ENCODE measurements around the gene MIA2.
A peak's percentile ranks its signal among the peaks of the same experiment; 100 is the strongest.

MIA2 gene

DNA sequence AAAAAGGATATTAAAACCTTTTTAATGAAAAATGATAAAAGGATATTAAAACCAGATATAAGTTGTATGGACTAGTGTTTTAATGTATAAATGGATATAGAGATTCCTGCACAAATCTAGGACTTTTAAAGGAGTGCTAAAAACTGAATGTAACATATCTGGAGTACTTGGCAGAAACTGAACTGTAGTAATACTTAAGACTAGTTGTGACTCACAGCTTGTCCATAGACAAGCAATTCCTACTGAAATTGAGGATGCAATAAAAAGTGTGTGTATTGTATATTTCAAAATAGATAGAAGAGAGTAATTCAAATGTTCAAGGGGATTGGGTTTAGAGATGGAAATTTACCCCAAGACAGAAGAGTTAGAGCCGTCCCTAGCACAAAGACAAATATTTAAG lies 138.9 kb downstream of the MIA2 start:
- Histone ChIP-seq H3K9me3 (ENCODE audit: control insufficient read depth, low read length) (no peaks in the 10 kb centered on the region), H3K4me3 (ENCODE audit: low read length) (no peak overlapping the region)
- peak; percentile 53 for DNase-seq (ENCODE audit: low read depth)

DNA sequence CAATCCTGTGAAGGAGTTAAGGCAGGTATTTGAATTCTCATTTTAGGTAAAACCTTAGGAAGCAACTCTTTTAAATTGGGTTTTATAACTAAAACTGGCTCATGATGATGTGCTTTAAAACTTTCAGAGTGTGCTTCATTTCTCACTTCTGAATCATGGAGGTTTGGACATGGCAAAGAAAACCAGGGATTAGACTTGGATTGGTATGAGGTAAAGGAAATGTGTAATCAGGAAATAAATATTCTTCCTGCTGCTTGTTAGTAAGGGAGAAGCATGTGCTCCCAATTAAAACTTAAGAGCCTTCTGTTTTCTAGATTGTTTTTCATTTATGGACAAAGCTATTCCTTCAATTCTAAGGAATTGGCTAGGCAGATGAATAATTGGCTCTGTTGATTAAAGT lies 141.1 kb downstream of the MIA2 start:
- peak; percentile 56 for DNase-seq (ENCODE audit: low read depth)
- Histone ChIP-seq H3K36me3 (ENCODE audit: control insufficient read depth, insufficient read depth, low read length, severe bottlenecking) (peaks cover 11% of the 10 kb centered on the region), H3K4me3 (ENCODE audit: low read length) (no peak overlapping the region), H3K9me3 (ENCODE audit: control insufficient read depth, low read length) (no peaks in the 10 kb centered on the region), H3K9ac (ENCODE audit: low read length) (peak overlapping the region; percentile 5), H3K27me3 (replicated peaks; ENCODE audit: control insufficient read depth, insufficient read depth, low read length) (no peaks in the 10 kb centered on the region), H3K4me1 (ENCODE audit: control insufficient read depth, insufficient read depth, low read length) (peaks cover 56% of the 10 kb centered on the region)

More for the DNA sequence above, 138.9 kb downstream of the MIA2 start:
- Histone ChIP-seq H3K9ac (ENCODE audit: low read length) (no peak overlapping the region), H3K36me3 (ENCODE audit: control insufficient read depth, insufficient read depth, low read length, severe bottlenecking) (peaks cover 11% of the 10 kb centered on the region), H3K4me1 (ENCODE audit: control insufficient read depth, insufficient read depth, low read length) (peaks cover 46% of the 10 kb centered on the region), H3K27me3 (replicated peaks; ENCODE audit: control insufficient read depth, insufficient read depth, low read length) (no peaks in the 10 kb centered on the region)

DNA sequence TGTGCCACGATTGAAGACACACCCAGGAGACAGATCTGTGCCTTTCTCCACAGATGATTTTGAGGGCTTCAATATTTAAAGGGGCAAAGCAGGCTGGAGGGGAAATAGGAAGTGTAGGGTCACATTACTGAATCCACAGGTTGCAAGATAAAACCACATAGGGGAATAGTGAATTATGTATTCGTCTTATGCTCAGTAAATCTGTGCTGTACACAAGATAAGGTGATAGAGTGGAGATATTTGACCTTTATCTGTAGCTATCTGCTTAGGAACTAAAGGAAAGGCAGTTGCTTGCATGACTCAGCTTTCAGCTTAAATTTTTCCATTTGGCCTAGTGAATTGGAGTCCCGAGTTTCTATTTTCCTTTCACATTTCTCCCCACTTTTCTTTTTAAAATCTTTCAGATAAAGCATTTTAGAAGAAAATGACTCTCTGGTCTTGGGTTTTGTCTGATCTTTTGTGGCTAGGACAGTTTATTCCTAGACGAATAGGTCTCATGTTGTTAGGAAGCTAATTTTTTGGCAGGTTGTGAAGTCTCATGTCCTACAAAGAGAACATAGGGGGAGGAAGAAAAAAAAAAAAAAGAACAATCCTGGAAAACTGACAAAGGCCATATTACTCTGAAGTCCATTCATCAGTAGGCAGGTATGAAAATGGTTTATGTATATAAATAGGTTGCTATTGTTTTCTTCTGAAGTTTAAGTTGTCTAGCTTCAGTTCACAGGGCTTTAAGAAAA lies 143.1 kb downstream of the MIA2 start:
- Histone ChIP-seq H3K9me3 (ENCODE audit: control insufficient read depth, low read length) (no peaks in the 10 kb centered on the region), H3K27me3 (replicated peaks; ENCODE audit: control insufficient read depth, insufficient read depth, low read length) (no peaks in the 10 kb centered on the region), H3K4me1 (ENCODE audit: control insufficient read depth, insufficient read depth, low read length) (peaks cover 56% of the 10 kb centered on the region), H3K4me3 (ENCODE audit: low read length) (peak overlapping the region; percentile 24), H3K36me3 (ENCODE audit: control insufficient read depth, insufficient read depth, low read length, severe bottlenecking) (no peaks in the 10 kb centered on the region), H3K9ac (ENCODE audit: low read length) (peak overlapping the region; percentile 67)
- peak; percentile 69 for DNase-seq (ENCODE audit: low read depth)

DNA sequence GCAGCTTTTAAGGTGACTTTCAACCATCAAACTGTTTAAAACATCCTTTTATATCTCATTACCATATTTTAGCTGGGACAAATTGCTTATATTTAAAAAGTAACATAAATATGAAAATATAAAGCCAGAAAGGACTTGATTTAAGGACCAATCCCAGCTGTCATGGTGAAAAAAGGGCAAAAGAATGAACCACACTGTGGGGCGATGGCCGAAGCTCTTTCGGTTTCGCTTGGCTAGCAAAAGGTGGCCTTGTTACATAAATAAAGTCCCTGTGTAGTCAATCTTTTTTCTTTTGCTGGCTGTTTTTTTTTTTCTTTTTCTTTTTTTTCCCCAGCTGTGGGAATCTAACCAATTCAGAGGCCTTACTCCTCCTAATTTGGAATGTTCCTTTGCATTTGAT lies 147.7 kb downstream of the MIA2 start:
- H3K27me3 ChIP-seq (replicated peaks; ENCODE audit: control insufficient read depth, insufficient read depth, low read length): no peaks in the 10 kb centered on the region
- no peak for DNase-seq (ENCODE audit: low read depth)

DNA sequence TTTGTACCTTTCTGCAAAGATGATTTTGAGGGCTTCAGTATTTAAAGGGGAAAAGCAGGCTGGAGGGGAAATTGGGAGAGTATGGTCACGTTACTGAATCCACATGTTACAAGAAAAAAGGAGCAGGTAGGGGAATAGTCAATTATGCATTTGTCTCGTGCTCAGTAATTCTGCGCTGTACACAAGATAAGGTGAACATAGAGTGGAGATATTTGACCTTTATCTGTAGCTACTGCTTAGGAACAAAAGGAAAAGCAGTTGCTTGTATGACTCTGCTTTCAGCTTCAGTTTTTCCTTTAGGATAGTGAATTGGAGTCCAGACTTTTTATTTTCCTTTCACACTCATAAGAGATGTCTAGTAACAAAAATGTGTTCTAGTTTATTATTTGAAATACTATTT lies 148.7 kb downstream of the MIA2 start:
- Histone ChIP-seq H3K9me3 (ENCODE audit: control insufficient read depth, low read length) (no peaks in the 10 kb centered on the region), H3K9ac (ENCODE audit: low read length) (no peak overlapping the region), H3K4me3 (ENCODE audit: low read length) (no peak overlapping the region), H3K27me3 (replicated peaks; ENCODE audit: control insufficient read depth, insufficient read depth, low read length) (no peaks in the 10 kb centered on the region), H3K4me1 (ENCODE audit: control insufficient read depth, insufficient read depth, low read length) (peaks cover 21% of the 10 kb centered on the region), H3K36me3 (ENCODE audit: control insufficient read depth, insufficient read depth, low read length, severe bottlenecking) (peaks cover 2% of the 10 kb centered on the region)
- DNase-seq (ENCODE audit: low read depth): no peak

More for the DNA sequence above, 147.7 kb downstream of the MIA2 start:
- Histone ChIP-seq H3K36me3 (ENCODE audit: control insufficient read depth, insufficient read depth, low read length, severe bottlenecking) (peaks cover 2% of the 10 kb centered on the region), H3K9ac (ENCODE audit: low read length) (no peak overlapping the region), H3K9me3 (ENCODE audit: control insufficient read depth, low read length) (no peaks in the 10 kb centered on the region), H3K4me1 (ENCODE audit: control insufficient read depth, insufficient read depth, low read length) (peaks cover 32% of the 10 kb centered on the region), H3K4me3 (ENCODE audit: low read length) (no peak overlapping the region)

DNA sequence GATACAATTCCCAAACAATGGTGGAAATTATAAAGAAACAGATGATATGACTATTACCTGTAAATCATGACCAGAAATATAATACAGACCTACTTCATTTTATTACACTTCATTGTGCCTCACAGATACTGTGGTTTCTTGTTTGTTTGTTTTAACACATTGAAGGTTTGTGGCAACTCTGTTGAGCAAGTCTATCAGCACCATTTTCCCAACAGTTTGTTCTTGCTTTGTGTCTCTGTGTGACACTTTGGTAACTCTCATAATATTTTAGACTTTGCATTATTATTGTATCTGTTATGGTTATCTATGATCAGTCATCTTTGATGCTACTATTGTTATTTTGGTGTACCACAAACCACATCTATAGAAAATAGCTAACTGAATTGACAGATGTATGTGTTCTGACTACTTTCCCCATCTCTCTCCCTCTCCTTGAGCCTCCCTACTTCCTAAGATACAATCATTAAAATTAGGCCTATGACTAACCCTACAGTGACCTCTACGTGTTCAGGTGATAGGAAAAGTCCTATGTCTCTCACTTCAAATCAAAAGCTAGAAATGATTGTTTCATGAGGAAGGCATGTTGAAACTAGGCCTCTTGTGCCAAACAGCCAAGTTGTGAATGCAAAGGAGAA lies 149.4 kb downstream of the MIA2 start:
- Histone ChIP-seq H3K27me3 (replicated peaks; ENCODE audit: control insufficient read depth, insufficient read depth, low read length) (no peaks in the 10 kb centered on the region), H3K4me3 (ENCODE audit: low read length) (no peak overlapping the region), H3K36me3 (ENCODE audit: control insufficient read depth, insufficient read depth, low read length, severe bottlenecking) (peaks cover 2% of the 10 kb centered on the region), H3K9ac (ENCODE audit: low read length) (no peak overlapping the region), H3K4me1 (ENCODE audit: control insufficient read depth, insufficient read depth, low read length) (peaks cover 15% of the 10 kb centered on the region), H3K9me3 (ENCODE audit: control insufficient read depth, low read length) (no peaks in the 10 kb centered on the region)
- DNase-seq (ENCODE audit: low read depth): no peak

GRCh38 chr14:39383741-39384140 lies 150.0 kb downstream of the MIA2 start:
- no peak for DNase-seq (ENCODE audit: low read depth)
- Histone ChIP-seq H3K36me3 (ENCODE audit: control insufficient read depth, insufficient read depth, low read length, severe bottlenecking) (peaks cover 2% of the 10 kb centered on the region), H3K4me3 (ENCODE audit: low read length) (no peak overlapping the region), H3K9ac (ENCODE audit: low read length) (no peak overlapping the region), H3K9me3 (ENCODE audit: control insufficient read depth, low read length) (no peaks in the 10 kb centered on the region), H3K4me1 (ENCODE audit: control insufficient read depth, insufficient read depth, low read length) (peaks cover 9% of the 10 kb centered on the region), H3K27me3 (replicated peaks; ENCODE audit: control insufficient read depth, insufficient read depth, low read length) (no peaks in the 10 kb centered on the region)

GRCh38 chr14:39384177-39384576 lies 150.5 kb downstream of the MIA2 start:
- peaks cover 2% of the 10 kb centered on the region for H3K36me3 ChIP-seq (ENCODE audit: control insufficient read depth, insufficient read depth, low read length, severe bottlenecking)
- no peak overlapping the region for H3K4me3 ChIP-seq (ENCODE audit: low read length)
- no peaks in the 10 kb centered on the region for H3K27me3 ChIP-seq (replicated peaks; ENCODE audit: control insufficient read depth, insufficient read depth, low read length)
- peaks cover 4% of the 10 kb centered on the region for H3K4me1 ChIP-seq (ENCODE audit: control insufficient read depth, insufficient read depth, low read length)
- no peak for DNase-seq (ENCODE audit: low read depth)
- no peak overlapping the region for H3K9ac ChIP-seq (ENCODE audit: low read length)
- H3K9me3 ChIP-seq (ENCODE audit: control insufficient read depth, low read length): no peaks in the 10 kb centered on the region

DNA sequence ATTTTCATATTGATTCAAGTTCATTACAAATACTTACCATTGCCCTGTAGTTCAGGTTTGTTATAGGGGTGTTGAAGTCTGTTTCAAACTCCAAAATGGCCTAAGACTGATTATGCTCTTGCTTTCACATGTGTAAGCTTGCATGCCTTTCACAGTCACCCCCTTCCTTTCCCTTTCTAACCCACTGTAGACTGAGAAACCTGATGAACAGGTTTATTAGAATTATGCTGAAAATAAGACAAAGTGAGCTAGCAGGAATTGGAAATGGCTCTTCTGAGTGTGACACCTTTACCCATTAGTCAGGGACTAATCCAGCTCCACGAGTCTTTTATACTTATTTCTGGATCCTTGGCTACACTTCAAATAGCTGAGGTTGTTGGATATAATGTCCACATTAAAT lies 159.6 kb downstream of the MIA2 start:
- no peaks in the 10 kb centered on the region for H3K9me3 ChIP-seq (ENCODE audit: control insufficient read depth, low read length)
- DNase-seq (ENCODE audit: low read depth): no peak
- H3K36me3 ChIP-seq (ENCODE audit: control insufficient read depth, insufficient read depth, low read length, severe bottlenecking): peaks cover 29% of the 10 kb centered on the region
- no peak overlapping the region for H3K9ac ChIP-seq (ENCODE audit: low read length)
- no peaks in the 10 kb centered on the region for H3K27me3 ChIP-seq (replicated peaks; ENCODE audit: control insufficient read depth, insufficient read depth, low read length)
- H3K4me3 ChIP-seq (ENCODE audit: low read length): no peak overlapping the region
- H3K4me1 ChIP-seq (ENCODE audit: control insufficient read depth, insufficient read depth, low read length): peaks cover 6% of the 10 kb centered on the region

- no peak overlapping the region for H3K4me3 ChIP-seq (ENCODE audit: low read length)
- peaks cover 6% of the 10 kb centered on the region for H3K4me1 ChIP-seq (ENCODE audit: control insufficient read depth, insufficient read depth, low read length)
- no peak overlapping the region for H3K9ac ChIP-seq (ENCODE audit: low read length)
- no peaks in the 10 kb centered on the region for H3K9me3 ChIP-seq (ENCODE audit: control insufficient read depth, low read length)
- H3K27me3 ChIP-seq (replicated peaks; ENCODE audit: control insufficient read depth, insufficient read depth, low read length): no peaks in the 10 kb centered on the region
- no peak for DNase-seq (ENCODE audit: low read depth)
- H3K36me3 ChIP-seq (ENCODE audit: control insufficient read depth, insufficient read depth, low read length, severe bottlenecking): peaks cover 52% of the 10 kb centered on the region
Measured at GRCh38 chr14:39395555-39396254, 162.0 kb downstream of the MIA2 start.

- Histone ChIP-seq H3K9me3 (ENCODE audit: control insufficient read depth, low read length) (no peaks in the 10 kb centered on the region), H3K4me3 (ENCODE audit: low read length) (no peak overlapping the region), H3K4me1 (ENCODE audit: control insufficient read depth, insufficient read depth, low read length) (peaks cover 6% of the 10 kb centered on the region), H3K27me3 (replicated peaks; ENCODE audit: control insufficient read depth, insufficient read depth, low read length) (no peaks in the 10 kb centered on the region), H3K36me3 (ENCODE audit: control insufficient read depth, insufficient read depth, low read length, severe bottlenecking) (peaks cover 59% of the 10 kb centered on the region), H3K9ac (ENCODE audit: low read length) (no peak overlapping the region)
- DNase-seq (ENCODE audit: low read depth): peak; percentile 6
Measured at GRCh38 chr14:39396448-39396847, 162.7 kb downstream of the MIA2 start.

Measured in adipocyte (in vitro differentiated cells).